Measurements from ENCODE around the gene RUFY1.
"Not testable (repeated sequence)": the region's sequence is repeated elsewhere in the genome, so short reads cannot be mapped to it uniquely, and the experiment has no call there.

RUFY1 gene

GRCh38 chr5:179509845-179510244 is 40.5 kb upstream of the RUFY1 start:
- no peak for DNase-seq (ENCODE audit: low read depth)
- no peak for TF ChIP-seq CTCF (IDR thresholded peaks at IDR 0.05; ENCODE audit: insufficient read depth, low read depth, low read length, missing control alignments)
- H3K4me3 ChIP-seq (ENCODE audit: low read depth, low read length) = no peak overlapping the region

- TF ChIP-seq CTCF (IDR thresholded peaks at IDR 0.05; ENCODE audit: insufficient read depth, low read depth, low read length, missing control alignments) = no peak
- H3K4me3 ChIP-seq (ENCODE audit: low read depth, low read length) = no peak overlapping the region
- no peak for DNase-seq (ENCODE audit: low read depth)
Observed at GRCh38 chr5:179512452-179513000, 37.8 kb upstream of the RUFY1 start.

DNA sequence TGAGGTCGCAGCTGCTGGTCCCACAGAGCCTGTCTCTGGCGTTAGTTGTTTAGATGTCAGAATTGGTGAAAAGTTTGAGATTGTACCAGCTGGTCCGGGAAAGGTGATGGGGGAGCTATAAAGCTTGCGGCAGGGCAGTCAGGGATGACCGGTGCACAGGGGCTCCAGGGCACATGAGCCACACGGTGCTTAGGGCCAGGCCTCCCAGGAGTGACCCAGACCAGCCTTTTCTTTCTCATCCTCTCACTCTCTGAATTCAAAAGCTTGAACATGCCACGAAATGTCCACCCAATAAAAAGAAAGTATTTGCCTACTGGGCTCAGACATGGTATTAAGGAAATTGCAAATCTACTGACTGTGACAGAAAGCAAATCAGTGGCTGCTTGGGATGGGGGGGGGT is 34.9 kb upstream of the RUFY1 start:
- not testable (repeated sequence) for H3K4me3 ChIP-seq (ENCODE audit: low read depth, low read length); DNase-seq (ENCODE audit: low read depth)

- TF ChIP-seq CTCF (IDR thresholded peaks at IDR 0.05; ENCODE audit: insufficient read depth, low read depth, low read length, missing control alignments) = no peak
- H3K4me3 ChIP-seq (ENCODE audit: low read depth, low read length) = no peak overlapping the region
- DNase-seq (ENCODE audit: low read depth) = no peak
Observed at GRCh38 chr5:179516221-179516620, 34.1 kb upstream of the RUFY1 start.

DNA sequence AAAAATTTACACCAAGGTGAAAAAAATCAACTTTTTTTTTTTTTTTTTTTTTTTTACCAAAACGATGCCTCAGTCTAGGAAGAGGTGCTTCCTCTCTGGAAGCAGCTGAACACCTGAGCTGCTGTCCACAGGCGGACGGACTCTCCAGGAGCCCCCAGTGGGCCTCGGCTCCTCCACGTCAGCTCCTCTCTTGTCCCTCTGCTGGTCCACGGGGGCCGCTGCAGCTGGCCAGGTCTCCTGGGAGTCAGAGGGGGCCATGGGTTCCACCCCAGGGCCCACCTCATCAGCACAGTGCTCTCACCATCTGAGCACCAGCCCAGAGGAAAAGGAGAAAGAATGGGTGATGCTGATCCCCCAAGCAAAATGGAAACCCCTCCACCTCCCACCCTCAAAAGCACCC is 32.6 kb upstream of the RUFY1 start:
- not testable (repeated sequence) for DNase-seq (ENCODE audit: low read depth); H3K4me3 ChIP-seq (ENCODE audit: low read depth, low read length)

GRCh38 chr5:179518369-179518768 is 32.0 kb upstream of the RUFY1 start:
- DNase-seq (ENCODE audit: low read depth); H3K4me3 ChIP-seq (ENCODE audit: low read depth, low read length): not testable (repeated sequence)

GRCh38 chr5:179519416-179520070 is 30.8 kb upstream of the RUFY1 start:
- not testable (repeated sequence) for DNase-seq (ENCODE audit: low read depth); H3K4me3 ChIP-seq (ENCODE audit: low read depth, low read length)

- not testable (repeated sequence) for H3K4me3 ChIP-seq (ENCODE audit: low read depth, low read length); DNase-seq (ENCODE audit: low read depth)
Observed at GRCh38 chr5:179522107-179522506, 28.2 kb upstream of the RUFY1 start.

DNA sequence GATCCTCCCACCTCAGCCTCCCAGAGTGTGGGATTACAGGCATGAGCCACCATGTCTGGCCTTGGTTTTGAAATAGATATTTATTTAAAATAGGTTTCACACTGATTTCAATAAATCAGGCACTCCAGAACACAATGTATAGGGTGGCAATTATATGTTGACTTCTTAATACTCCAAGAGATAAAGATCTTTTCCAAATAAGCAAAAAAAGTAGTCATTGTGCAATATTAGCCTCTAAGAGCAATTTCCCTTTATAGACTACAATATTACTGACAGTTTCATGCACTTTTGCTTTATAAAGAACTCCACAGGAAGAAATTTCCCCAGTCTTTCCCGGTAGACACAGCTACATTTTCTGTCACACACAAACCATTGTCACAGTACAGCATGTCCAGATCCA is 23.4 kb upstream of the RUFY1 start:
- DNase-seq (ENCODE audit: low read depth) = no peak
- no peak overlapping the region for H3K4me3 ChIP-seq (ENCODE audit: low read depth, low read length)
- no peak for TF ChIP-seq CTCF (IDR thresholded peaks at IDR 0.05; ENCODE audit: insufficient read depth, low read depth, low read length, missing control alignments)

Measured in GM12865 (cell line).